ENCODE results near the gene MCC.

GRCh38 chr5:113103330-113103729 lies 384.9 kb downstream of the MCC start:
- TF ChIP-seq CTCF (IDR thresholded peaks at IDR 0.05; ENCODE audit: insufficient read depth, low read depth, low read length), result no peak
- TF ChIP-seq EZH2 (IDR thresholded peaks at IDR 0.05; ENCODE audit: insufficient read depth, low read length), result no peak
